ENCODE data around the gene FBXW11.

Gene FBXW11

DNA sequence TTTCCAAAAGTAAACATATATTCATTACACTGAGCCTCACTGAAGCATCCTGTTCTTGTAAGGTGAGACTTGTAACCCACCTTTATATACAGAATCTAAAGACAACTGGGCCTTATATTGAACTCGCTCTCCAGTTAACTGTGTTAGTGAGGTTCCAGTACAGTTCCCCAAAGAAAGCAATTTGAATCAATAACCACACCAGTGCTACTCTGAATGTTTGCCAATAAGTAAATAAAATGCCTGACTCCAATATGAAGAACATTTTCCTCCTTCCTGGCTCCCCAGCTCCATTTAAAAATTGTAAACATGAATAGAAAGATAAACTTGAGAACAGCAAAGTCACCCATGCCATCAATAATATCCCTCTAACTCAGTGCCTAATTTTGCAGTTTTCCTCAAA lies 50.1 kb downstream of the FBXW11 start:
- no peak for DNase-seq (ENCODE audit: low read depth)
- H3K4me3 ChIP-seq (ENCODE audit: low read depth, low read length): 0 out of 2 replicates have a peak overlapping the region, but pooled peaks have one; percentile 11
- TF ChIP-seq, protein P1, sequence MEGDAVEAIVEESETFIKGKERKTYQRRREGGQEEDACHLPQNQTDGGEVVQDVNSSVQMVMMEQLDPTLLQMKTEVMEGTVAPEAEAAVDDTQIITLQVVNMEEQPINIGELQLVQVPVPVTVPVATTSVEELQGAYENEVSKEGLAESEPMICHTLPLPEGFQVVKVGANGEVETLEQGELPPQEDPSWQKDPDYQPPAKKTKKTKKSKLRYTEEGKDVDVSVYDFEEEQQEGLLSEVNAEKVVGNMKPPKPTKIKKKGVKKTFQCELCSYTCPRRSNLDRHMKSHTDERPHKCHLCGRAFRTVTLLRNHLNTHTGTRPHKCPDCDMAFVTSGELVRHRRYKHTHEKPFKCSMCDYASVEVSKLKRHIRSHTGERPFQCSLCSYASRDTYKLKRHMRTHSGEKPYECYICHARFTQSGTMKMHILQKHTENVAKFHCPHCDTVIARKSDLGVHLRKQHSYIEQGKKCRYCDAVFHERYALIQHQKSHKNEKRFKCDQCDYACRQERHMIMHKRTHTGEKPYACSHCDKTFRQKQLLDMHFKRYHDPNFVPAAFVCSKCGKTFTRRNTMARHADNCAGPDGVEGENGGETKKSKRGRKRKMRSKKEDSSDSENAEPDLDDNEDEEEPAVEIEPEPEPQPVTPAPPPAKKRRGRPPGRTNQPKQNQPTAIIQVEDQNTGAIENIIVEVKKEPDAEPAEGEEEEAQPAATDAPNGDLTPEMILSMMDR (IDR thresholded peaks at IDR 0.05; ENCODE audit: control insufficient read depth, extremely low read depth, insufficient read depth): no peak

DNA sequence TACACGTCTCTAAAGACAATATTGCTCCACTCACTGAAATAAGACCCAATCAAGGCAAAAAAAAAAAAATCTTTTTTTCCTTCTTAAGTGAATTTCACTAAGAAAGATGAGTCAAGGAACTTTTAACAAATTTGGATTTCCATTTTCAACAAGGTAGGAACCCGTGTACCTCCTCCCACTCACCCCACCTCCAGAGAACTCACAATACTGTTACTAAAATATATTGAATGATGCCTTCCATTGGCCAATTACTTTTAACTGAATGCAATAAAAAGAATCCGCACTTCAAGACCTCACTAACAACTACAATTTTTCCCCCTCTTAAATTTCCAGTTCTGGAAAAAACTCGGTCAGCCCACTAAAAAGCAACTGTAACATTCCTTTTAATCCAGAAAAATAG lies 50.7 kb downstream of the FBXW11 start:
- TF ChIP-seq, protein P1 (IDR thresholded peaks at IDR 0.05; ENCODE audit: control insufficient read depth, extremely low read depth, insufficient read depth): no peak
- no peak overlapping the region for H3K4me3 ChIP-seq (ENCODE audit: low read depth, low read length)
- DNase-seq (ENCODE audit: low read depth): no peak

DNA sequence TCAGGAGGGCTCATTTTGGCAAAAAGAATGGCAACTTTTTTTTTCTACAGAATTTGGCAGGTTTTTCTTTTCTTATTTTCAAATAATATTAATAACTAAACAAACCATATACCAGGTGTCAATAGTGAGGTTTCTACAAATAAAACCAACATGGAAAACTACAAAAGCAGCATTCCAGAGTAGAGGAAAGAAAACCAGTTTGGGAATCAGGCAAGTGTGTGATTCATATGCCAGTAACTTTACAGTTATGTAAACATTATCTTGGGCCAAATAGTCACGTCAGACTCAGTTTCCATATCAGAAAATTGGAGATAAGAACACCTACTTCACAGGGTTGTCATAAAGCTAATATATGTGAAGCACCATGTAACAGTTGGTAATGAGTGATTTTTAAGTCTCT lies 51.7 kb downstream of the FBXW11 start:
- DNase-seq (ENCODE audit: low read depth): no peak
- no peak overlapping the region for H3K4me3 ChIP-seq (ENCODE audit: low read depth, low read length)
- TF ChIP-seq, protein P1 (IDR thresholded peaks at IDR 0.05; ENCODE audit: control insufficient read depth, extremely low read depth, insufficient read depth): no peak

GRCh38 chr5:171953860-171954701 lies 52.4 kb downstream of the FBXW11 start:
- no peak overlapping the region for H3K4me3 ChIP-seq (ENCODE audit: low read depth, low read length)
- DNase-seq (ENCODE audit: low read depth): no peak
- TF ChIP-seq, protein P1 (IDR thresholded peaks at IDR 0.05; ENCODE audit: control insufficient read depth, extremely low read depth, insufficient read depth): no peak

DNA sequence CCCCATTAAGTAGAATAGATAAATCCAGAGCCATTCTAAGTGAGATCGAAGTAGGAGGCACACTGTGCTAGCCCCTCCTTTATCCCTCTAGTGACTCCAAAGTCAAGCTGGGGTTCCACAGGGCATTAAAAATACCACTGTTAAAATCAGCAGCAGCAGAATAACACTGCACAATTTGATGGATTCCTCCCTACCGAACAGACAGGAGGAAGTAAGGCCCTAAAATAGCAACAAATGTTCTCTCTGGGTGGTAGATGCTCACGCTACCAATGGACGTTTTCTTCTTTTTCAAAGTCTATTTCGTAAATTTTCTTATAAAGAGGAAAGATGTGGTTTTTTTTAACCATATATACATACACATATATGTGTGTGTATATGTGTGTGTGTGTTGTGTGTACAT lies 54.4 kb downstream of the FBXW11 start:
- TF ChIP-seq, protein P1 (IDR thresholded peaks at IDR 0.05; ENCODE audit: control insufficient read depth, extremely low read depth, insufficient read depth): no peak
- no peak for DNase-seq (ENCODE audit: low read depth)
- H3K4me3 ChIP-seq (ENCODE audit: low read depth, low read length): no peak overlapping the region

DNA sequence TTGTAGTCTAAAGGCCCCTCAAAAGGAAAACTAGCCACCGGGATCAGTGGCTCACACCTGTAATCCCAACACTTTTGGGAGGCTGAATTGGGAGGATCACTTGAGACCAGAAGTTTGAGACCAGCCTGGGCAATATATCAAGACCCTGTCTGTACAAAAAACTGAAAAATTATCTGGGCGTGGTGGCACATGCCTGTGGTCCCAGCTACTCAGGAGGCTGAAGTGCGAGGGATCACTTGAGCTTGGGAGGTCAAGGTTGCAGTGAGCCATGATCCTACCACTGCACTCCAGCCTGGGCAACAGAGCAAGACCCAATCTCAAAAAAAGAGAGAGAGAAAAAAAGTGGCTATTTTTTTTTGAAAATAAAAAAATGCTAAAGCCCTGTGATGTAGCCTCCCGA lies 55.2 kb downstream of the FBXW11 start:
- no peak overlapping the region for H3K4me3 ChIP-seq (ENCODE audit: low read depth, low read length)
- TF ChIP-seq, protein P1 (IDR thresholded peaks at IDR 0.05; ENCODE audit: control insufficient read depth, extremely low read depth, insufficient read depth): no peak
- no peak for DNase-seq (ENCODE audit: low read depth)

Data from LNCaP clone FGC (cell line).